Non-pigmented ciliary epithelial cell (primary cell): ENCODE measurements around the gene SLC38A10.

Experiments
- DNase-seq: peaks from one replicate; pipeline ENCODE4 v3.0.0-alpha.2; 2010; ENCODE audit warnings: low read depth

Gene SLC38A10

DNA sequence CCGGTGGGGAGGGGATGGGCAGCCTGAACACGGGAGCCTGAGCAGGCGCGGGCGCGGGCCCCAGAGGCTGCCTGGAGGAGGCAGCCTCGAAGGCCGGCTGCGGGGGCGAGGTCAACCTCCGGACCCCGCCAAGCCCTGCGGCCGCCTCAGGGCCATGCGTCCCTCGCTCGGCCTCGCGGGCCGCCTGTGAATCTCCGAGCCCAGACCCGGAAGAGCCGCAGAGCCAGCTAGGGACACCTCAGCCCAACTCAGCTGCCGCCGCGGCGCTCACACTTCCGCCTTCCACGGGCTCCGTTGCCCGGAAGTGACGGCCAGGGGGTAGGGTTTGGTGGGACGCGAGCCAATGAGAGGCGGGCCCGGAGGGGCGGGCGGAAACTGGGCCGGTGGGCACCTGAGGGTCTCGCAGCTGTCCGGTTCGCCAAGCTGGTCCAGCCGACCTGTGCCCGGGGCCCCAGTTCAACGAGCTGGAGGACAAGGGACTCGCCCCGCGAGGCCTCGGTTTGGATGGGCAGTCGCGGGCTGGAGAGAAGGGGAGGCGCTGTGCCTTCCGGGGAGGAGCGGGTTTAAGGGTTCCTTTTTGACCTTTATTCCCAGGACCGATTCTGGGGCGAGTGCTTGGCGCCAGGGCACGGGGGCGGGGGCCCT is at the start of gene SLC38A10:
Gene SLC38A10 (minus strand): TSS at position 277 of the 645 bp plus-strand sequence. CDS start 386 bp downstream, outside the sequence.
- no peak for DNase-seq

DNA sequence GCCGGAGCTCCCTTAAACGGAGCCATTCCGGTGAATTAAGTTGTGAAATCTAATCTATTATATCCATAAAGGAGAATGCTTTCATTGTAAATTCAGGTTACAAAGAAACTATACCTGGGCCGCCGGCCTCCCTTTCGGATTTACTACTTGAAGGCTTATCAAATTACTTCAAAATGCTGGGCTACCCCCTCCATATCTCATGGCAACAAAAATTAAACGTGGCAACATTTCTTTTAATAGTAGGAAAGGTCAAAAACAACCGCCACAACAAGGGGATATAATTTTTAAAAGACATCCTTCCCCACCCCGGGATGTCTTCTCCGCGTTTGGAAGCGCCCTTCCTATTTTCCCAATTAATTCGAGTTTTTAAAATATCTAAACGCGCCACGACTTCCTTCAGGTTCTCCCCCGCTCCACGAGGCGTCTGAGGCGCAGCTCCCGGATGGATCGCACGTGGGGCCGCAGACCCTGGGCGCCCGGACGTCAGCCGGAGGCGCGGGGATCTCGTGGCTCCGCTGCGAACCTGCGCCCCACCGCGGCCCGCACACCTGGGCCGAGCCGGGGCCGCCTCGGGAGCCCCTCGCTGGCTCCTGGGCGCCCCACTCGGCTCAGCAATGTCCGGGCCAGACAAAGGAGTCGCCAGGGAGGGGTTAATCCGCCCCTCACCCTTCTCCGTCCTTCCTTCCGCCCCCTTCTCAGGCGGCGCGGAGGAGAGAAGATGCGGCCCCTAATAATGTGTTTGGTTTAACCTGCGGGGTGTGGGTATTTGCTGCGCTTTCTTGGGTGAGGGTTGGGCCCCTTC is 47.4 kb upstream of the SLC38A10 start:
- DNase-seq, result no peak

DNA sequence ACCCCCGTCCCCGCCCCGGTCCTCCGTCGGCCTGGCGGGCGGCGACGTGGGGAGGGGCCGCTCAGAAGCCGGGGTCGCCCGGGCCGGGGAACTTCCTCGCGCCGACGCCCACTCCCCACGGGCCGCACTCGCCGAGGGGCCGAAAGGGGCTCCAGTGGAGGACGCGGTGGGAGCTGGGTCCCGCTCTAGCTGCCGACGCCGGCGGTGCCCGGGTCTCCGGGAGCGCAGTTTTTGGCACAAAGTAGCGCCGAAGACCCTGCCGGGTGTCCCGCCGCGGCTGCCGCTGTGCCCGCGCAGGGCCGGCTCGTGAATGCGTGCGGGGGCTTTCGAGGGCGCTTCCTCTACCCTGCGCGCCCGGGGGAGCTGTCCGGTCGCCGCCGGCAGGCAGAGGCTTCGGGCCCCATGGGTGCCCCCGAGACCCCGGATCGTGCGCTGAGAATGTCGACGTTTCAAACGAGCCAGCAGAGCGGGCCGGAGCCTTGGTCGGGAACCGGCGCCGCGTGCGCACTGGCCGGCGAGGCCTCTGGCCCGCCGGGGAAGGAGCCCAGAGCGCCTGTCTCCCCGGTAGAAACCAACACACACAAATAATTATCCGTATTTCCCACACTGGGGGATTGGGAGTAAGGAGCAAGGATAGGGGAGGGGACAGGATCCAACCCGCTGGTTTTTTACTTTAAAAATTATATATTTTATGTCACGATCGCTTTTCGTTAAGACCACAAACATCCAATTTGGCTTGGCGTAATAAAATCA is 46.6 kb upstream of the SLC38A10 start:
- DNase-seq, result no peak

DNA sequence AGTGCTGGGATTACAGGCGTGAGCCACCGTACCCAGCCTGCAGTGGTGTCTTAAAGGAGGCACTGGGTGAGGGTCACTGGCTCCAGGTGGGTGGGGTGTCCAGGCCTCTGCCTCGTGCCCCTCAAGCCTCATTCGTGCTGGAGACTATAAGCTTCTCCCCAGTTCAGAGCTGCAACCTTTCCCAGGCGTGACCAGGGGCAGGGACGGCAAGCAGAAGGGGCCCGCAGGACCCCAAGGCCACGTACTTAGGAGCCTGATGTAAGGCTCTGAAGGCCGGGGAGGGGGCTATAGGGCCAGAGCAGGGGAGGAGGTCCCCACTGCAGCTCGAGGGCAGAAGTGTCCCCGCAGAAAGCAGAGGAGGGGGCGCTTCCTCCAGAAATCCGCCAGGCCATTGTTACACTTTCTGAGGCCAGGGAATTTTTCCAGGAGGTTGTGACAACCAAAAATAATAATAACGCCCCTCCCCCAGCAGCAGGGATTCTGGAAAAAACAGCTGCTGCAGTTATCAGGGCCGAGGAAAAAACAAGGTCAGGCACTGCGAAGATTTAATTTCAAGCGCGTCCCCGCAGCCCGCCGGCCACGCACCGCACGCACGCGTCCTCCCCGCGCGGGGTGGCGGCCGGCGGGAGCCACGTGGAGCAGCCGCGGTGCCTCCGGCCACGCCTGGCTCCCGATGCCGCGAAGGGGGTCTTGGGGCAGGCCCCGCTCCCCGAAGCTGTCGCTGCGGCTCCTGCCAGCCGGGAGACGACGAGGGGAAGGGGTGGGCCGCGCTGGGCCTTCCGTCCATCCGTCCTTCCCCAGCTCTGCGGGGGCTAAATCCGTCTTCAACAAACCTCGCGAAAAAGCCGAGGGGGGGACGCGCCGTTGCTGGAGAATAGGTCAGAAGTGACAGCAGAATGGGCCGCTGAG is 45.8 kb upstream of the SLC38A10 start:
- no peak for DNase-seq

DNA sequence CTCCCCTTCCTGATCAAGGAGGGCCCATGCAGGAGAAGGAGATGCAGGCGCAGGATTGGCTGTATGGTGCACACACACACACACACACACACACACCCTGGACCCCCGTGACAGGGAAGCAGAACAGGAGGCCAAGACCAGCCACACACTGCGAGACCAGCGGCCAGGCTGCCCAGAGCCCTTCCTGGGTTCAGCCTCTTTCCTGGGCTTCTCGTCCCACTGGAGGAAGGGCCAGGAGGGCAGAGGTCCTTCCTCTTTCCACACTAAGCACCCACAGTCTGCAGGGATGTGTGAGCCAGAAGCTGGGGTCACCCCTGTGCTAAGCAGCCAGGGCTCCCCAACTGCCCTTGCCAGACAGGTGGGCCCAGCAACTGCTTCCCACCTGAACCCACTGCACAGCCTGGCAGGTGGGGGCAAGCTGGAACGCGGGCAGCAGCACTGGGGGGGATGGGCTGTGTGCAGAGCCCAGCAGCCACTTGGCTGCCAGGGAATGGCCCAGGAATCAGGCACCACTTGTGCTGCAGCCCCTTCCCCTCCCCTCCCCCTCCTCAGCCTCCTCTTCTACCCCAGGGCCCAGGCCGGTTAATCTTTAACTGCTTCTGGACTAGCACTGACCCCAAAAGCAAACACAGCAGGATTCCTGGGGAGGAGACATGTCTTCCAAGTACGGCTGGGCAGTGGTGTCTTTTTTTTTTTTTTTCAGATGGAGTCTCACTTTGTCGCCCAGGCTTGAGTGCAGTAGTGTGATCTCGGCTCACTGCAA is 44.6 kb upstream of the SLC38A10 start:
- DNase-seq, result no peak

DNA sequence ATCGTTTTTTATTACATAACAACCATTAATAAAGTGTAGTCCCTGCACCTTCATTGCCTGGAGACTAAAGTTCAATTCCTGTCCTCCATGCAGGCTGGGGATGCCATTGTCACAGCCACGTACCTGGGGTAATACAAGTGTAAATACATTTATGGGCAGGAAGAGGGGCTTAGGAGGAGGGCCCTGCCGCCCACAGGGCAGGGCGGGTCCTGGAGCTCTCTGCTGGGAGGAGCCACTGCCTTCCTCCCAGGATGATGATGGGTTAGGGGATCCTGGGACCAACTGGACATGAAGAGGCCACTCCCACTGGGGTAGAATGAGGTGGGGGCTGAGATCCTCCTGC is 44.1 kb upstream of the SLC38A10 start:
- DNase-seq, result no peak

DNA sequence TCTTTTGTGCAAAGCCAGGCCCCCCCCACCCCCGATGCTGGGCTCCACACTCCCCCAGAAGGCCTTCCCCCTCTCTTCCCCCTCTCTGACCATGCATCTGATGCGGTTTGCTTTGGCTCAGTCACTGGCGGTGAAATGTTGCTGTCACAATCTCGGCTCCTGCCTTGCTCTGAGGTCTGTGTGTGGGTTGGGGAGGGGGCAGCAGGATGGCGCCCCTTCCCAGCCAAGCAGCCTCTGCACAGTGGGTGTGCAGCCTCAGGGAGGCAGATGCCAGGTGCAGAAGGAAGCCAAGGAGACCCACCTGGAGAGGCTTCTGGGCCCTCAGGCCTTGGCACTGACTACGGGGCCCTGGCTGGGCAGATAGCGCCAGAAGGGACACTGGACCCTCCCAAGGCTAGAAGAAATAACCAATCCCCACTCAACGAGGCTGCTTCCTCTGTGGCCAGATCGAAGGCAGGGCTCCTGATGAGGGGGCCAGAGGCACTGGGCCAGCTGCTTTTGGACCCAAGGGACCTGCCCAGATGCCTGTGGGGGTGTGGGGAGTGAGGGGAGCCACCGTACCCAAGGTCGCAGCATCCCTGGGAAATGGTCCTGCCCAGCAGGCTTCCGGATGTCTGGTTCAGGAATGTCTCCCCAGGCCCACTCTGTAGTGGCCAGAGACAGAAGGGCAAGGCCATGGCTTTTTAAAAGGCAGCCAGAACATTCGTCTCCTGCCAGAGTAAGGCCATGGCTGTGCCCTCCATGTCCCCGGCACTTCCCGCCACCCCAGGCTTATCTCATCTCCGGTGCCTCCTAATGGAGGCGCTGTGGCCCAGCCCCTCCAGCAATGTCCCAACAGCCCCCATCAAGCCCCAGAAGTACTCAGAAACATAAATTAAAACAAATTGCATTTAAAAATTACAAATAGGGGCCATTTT is 43.4 kb upstream of the SLC38A10 start:
- DNase-seq, result no peak

DNA sequence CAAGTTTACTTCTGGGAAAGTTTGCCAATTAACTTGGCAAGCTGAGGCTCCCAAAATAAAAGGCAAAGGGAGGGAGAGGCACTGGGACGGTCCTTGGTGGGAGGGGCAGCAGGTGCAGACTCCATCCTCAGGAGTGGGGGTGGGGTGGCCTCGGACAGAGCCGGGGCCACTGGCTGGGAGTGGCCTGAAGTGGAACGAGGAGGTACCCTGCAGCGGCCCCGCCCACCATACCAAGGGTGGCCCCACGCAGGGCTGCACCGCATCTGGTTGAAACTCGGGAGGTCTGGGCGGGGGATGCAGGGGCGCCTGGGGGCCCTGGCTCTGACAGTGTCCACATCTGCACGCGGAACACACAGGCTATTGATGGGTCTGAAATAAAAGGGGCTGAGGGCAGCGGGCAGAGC is 42.4 kb upstream of the SLC38A10 start:
- DNase-seq, result no peak

DNA sequence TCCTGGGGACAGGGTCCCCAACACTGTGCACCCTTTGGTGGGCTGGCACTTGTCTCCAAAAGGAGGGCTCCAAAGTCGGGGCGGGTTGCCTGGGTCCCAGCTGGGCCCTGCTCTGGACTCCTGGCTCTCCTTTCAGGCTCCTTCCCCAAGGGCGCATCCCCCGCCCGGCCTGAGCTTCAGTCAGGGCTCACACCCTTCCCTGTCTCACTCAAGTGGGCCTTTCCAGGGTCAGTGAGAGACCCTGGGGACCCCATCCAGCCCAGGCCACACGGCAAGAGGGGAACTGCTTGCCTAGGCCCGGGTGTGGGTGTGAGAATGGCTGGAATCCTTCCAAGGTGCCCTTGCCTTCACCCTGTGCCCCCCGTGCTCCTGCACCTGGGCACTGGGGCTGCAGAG is 41.8 kb upstream of the SLC38A10 start:
- DNase-seq, result no peak

DNA sequence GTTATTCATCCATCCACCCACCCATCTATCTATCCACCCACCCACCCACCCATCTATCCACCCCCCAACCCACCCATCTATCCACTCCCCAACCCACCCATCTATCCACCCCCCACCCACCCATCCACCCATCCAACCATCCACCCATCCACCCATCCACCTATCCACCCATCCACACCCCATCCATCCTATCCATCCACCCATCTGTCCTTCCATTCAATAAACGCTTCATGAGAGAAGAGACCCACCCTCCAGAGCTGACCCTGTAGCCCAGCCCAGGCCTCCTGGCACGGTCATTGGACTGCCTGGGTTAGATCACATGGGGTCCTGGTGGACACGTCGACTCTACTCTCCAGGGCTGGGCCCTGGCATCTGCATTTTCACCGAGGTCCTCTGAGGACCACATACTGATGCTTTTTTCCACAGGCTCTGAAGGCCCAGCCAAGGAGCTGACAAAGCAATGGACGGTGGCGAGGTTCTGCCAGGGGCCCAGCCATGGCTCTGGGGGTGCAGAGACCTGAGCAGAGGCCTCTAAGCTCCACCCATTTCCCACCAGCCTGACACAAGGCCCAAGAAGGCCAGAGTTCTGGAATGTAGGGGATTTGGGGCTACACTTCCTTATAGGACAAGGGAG is 41.3 kb upstream of the SLC38A10 start:
- no peak for DNase-seq

DNA sequence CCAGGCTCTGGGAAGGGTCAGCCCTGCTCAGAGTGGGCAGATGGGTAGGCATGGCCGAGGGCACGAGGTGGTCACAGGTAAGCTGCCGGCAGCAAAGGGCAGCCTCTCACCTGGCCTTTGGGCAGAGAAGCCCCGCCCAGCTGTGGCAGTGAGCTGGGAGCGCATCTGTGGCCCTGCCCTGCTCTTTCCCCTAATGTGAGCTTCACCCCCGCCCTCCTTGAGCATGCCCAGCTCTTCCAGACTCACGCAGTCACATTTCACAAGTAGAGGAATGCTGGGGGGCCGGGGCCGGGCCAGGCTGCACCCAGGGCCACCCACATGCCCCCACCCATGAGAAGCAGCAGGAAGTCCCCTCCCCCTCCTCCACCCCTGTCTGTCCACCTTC is 40.7 kb upstream of the SLC38A10 start:
- no peak for DNase-seq

DNA sequence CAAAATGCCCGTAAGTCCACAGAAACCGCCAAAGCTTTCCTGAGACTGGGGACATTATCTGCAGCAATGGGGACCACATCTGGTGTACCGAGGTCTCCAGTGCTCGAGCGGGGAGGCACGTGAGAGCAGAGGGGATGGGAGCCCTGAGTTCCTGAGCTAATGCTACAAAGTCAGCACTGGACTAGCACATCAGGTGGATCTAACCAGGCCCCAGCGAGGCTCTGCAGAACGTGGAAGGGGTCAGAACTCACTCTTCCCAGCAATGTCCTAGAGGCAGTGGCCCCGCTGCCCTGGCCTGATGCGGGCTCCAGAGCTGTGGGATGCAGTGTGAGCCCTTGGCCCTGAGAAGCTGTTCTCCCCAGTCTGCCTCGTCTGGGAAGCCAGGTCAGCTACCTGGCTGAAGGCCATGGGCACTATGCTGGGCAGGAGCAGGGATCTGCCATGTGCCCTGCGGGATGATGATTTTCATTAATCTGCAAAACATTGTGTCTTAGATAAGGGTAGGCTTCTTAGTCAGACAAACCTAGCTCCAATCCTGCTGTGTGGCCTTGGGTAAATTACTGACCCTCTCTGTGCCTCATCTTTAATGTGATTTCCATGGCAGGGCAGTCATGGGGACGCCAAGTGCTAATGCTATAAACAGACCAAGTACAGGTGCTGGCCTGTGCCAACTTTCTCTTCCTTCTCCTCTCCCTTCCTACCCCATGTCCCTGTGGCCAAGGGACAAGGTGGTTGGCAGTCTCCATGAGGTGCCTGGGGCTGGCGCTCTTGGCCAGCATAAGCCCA is 40.1 kb upstream of the SLC38A10 start:
- no peak for DNase-seq

DNA sequence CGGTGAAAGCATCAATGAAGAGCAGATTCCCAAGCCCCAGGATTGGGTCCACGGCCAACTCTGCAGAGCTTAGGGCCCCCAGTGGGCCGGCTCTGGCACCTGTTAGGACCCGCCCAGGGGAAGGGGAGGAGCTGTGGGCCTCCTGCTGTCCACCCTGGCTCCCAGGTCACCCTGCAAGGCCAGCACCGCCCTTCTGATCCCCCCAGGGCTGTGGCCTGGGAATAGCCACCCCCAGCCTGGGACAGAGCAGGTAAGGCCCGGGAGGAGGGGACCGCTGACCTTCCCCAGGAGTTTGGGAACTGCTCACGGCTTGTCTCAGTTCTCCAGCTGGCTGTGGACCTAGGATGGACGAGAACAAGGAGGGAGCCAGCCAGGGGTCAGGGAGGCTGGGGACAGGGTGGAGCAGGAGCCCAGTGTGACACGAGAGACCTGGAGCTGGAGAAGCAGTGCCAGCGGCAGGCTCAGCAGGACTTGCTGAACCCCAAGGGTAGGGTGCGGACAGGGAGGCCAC is 39.3 kb upstream of the SLC38A10 start:
- no peak for DNase-seq

DNA sequence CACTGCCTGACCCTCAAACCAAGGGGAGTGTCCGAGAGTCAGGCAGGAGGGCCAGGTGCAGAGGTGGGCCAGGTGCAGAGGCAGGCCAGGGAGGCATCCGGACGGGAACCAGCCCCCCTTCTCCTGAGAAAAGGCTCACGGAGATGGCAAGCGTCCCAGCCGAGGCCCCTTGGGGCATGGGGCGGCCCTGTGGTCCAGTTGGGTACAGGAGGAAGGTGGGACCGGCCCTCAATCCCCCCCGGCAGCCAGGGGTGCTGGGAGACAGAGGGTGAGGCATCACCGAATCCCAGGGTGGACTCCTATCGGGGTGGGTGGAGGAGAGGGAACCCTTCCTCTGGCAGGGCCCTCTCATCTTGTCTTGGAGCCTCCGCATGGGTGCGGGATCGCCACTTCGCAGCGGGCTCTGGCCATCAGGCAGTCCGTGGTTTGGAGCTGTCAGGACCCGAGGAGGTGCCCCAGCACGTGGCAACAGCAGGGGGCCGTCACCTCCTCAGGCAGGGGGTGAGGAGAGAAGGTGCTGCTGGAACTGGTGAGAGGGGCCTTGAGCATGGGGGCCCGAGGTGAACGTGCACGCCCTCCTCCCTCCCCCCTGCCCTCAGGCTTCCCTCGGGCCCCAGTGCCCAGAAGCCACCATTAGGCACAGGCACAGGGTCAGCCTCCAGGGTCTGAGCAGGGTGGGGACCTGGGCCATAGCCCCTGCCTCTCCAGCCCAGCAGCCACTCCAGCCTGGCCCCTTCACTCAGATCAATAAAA is 38.7 kb upstream of the SLC38A10 start:
- no peak for DNase-seq

DNA sequence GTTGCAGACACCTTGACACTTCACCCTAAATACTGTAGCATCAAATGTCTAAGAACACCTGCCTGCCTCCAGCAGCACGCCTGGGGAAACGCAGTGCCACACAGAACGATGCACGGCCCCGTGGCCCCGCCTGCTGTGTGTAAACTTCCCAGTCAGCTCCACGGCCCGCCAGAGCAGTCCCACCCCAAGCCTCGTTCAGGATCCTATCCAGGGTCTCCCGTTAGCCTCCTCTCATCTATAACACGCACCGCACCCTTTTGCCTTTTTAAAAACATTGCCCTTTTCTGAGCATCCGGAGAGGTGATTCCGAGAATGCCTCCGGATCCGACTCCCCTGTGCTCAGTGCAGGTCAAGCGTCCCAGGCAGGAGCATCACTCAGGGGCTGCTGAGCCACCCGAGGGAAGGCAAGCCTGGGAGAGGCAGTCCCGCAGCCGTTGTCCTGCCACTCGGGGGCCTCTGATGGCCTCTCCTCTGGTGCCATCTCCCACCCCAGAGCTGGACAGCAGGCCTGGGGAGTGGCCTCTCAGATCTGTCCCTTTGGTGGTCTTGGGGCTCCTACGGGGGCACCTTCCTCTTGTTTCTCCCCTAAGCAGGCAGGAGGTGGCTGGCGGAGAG is 37.9 kb upstream of the SLC38A10 start:
- no peak for DNase-seq

DNA sequence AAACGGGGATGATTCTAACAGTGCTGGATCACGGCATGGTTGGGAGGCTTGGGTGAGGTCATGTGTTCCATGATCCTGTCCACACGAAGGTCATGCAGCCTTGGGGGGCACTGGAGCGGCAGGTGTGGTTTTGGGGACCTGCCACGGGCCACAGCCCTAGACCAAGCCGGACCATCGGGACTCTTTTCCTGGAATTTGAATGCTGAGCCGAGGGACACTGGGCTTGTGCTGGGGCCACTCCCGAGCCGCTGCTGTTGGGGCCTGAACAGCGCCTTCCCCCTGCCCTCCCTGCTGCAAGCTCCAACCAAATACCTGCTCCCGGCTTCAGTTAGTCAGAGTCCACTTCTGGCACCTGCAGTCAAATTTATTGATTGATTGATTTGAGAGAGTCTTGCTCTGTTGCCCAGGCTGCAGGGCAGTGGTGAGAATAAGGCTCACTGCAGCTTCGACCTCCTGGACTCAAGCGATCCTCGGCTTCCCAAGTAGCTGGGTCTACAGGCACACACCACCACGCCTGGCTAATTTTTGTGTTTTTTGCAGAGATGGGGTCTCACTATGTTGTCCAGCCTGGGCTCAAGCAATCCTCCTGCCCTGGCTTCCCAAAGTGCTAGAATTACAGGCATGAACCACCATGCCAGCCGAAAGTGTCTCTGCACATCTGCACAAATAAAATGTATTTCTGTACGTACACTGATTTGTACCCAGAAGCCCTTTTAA is 37.2 kb upstream of the SLC38A10 start:
- DNase-seq, result no peak

DNA sequence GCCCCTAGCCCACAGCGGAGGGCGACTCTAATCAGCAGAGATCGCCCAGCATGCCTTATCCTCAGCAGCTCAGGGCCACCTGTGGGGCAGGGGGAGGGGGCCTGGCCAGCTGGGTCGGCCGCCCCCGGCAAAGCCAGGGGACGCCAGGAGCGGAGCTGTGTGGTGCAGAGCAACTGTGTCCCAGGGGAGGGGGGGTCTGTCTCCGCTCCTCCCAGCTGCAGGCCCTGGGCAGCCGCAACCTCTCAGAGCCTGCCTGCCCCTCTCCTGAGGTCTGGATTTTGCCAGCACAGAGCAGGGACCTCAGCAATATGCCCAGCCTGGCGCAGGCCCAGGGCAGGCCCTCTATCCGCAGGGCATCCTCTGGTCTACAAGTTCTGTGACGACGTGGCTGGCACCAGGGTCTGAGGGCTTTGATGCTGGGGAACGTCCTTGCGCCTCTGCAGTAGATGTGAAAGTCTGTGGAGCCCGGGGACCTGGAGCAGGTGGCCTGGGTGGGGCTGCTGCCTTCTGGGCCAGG is 36.5 kb upstream of the SLC38A10 start:
- no peak for DNase-seq
